Middle frontal gyrus (tissue), 1 donor: ENCODE data around the gene TRIM60.
"Not testable (repeated sequence)": the region's sequence is repeated elsewhere in the genome, so short reads cannot be mapped to it uniquely, and the experiment has no call there.

Experiments used
- DNase-seq: peaks from one replicate; pipeline ENCODE4 v3.0.0-alpha.2; 2015; ENCODE audit warnings: low spot score; ENCODE audit errors: extremely low spot score

The TRIM60 gene

DNA sequence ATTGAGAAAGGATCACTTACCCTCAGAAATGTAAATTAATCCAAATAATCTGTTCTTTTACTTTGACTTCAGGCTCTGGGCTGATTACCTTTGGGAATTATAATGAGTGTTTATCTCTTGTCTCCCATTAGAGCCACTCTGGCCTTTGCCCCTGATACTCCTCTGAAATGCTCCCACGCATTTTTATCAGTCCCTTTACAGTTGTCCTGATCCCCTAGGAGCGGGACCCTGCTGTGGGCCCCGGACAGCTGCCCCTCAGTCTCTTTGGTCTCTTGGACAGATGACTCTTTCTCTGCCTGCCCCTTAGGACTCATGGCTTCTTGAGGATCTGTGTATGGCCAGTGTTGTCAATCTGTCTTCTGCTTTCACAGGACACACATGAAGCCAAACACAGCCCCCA is 20.8 kb downstream of the TRIM60 start:
- no peak for DNase-seq

DNA sequence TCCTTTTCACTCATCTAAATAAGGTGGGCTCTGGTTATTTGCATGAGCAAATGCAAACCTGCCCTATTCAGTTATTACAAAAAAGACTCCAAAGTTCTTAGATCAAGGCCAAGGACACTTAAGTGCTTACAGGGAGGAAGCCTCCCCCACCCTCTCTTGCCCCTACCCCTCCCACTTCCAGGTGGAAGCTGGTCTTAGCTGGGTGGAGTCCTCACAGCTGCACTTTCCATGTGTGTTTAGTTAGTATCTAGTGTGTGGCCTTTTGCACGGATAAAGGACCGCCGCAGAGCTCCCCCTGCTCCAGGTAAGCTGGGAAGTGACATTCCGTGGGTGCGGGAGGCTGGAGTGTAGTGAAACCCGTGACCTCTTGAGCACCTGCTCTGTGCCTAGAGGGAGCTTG is 21.8 kb downstream of the TRIM60 start, which contains the start of gene TRIM75:
TSS of gene TRIM75 (plus strand) at position 222 of the 400 bp plus-strand sequence. CDS start 5,282 bp downstream, outside the sequence.
- no peak for DNase-seq

DNA sequence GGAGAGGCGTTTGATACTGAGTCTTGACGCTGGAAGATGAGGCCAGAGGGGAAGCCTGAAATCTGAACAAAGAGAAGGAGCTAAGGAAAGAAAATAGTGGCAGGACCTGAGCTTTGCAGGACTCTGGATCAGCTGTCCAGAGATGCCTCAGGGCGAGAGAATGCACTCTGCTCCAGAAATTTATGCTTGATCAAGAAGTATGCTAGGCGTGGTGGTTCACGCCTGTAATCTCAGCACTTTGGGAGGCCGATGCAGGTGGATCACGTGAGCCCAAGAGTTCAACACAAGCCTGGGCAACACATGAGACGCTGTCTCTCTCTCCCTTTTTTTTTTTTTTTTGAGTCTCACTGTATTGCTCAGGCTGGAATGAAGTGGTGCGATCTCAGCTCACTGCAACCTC is 23.8 kb downstream of the TRIM60 start:
- no peak for DNase-seq

DNA sequence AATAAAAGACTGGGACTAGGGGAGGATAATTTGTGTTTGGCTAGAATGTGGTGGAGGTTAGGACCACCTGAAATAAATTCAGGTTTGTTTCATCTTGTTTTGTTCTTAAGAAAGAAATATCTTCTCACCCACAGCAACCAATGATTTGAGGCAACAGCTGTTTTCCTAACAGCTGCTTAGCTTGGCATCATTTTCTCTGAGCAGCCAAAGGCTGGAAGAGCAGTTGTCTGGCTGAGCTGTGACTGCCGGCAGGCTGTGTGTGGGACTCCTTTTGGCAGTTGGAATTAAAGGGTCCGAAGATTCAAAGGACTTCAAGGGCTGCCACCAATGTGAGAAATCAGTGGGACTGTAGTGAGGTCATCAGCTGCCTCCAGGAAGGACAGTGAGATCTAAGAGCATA is 26.9 kb downstream of the TRIM60 start:
- DNase-seq, result no peak

DNA sequence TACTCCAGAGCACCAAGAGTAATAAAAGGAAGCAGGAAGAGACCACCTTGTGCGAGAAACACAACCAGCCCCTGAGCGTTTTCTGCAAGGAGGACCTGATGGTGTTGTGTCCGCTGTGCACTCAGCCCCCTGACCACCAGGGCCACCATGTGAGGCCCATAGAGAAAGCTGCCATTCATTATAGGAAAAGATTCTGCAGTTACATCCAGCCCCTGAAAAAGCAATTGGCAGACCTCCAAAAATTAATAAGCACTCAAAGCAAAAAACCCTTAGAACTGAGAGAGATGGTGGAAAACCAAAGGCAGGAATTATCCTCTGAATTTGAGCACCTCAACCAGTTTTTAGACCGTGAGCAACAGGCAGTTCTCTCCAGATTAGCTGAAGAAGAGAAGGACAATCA is 27.6 kb downstream of the TRIM60 start:
- DNase-seq, result no peak

DNA sequence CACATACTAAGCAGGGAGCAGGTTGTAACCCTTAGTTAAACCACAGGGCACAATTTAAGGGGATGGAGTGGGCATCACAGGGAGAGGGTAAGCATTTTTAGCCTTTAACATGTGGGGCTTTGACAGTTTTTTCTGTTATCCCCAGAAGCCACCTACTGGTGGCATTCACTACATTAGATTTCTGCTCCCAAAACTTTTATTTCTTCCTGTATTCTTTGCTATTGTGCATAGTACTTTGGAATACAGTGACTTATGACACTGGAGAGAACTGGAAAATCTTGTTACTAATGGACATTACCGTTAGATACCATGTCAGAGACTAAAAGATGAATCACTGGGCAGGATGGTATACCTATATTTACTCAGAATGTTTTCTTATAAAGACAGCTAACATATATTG is 29.1 kb downstream of the TRIM60 start:
- no peak for DNase-seq

DNA sequence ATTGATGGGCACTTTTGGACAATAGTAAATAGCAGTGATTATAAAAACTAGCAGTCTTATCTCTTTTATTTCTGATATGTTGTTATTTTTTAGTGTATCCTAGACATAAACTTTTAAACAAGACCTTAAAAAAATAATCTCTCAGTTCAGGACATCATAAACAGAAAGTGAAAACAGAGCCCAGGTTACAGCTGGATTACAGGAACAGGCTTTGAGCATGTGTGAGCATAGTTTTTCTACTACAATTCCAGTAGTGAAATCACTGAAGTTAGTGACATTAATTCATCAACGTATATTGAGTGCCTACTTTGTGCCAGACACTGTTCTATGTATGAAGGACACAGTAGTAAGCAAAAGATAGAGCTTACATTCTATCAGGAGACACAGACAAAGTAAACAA is 38.8 kb downstream of the TRIM60 start:
- no peak for DNase-seq

DNA sequence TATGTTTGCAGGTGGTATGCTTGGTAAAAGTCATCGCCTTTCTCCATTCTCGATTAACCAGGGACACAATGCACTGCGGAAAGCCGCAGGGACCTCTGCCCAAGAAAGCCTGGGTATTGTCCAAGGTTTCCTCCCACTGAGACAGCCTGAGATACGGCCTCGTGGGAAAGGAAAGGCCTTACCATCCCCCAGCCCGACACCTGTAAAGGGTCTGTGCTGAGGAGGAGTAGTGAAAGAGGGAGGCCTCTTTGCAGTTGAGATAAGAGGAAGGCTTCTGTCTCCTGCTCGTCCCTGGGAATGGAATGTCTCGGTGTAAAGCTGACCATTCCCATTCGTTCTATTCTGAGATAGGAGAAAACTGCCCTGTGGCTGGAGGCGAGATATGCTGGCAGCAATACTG is 41.5 kb downstream of the TRIM60 start:
- DNase-seq, result not testable (repeated sequence)

DNA sequence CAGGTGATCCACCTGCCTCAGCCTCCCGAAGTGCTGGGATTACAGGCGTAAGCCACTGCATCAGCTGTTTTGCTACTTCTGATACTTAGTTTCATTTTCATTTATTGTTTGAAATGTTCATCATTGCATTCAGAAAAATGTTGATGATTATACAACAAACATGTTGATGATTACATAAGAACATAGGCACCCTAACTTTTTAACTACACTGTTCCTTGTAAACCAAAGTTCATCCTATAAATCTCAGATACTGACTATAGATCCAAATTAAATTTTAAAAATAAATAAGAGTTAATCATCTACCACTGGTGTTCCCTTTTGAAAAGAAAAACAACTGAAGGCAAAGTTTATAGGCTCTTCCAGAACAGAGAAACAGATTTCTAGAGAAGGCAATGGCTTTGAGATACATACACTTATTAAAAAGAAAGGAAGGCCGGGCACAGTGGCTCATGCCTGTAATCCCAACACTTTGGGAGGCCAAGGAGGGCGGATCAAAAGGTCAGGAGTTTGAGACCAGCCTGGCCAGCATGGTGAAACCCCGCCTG is 45.3 kb downstream of the TRIM60 start:
- no peak for DNase-seq

DNA sequence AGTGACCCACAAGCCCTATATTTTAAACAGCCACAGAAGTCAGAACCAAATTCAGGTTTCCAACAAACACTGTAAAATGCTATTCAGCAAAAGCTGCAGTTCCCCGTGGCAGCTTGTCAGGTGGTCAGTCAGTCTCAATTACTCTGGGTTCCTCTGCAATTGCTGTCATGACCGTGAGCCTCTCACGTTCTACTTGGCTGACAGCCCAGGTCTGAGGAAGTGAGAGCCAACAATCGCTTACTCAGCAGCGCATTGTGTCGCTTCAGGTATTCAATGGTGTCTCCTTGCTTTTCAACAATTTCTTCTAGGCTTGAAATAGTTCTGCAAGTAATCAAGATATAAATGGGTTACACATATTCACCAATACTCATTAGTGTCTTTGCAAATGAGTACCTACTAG is 47.7 kb downstream of the TRIM60 start:
- DNase-seq, result no peak

DNA sequence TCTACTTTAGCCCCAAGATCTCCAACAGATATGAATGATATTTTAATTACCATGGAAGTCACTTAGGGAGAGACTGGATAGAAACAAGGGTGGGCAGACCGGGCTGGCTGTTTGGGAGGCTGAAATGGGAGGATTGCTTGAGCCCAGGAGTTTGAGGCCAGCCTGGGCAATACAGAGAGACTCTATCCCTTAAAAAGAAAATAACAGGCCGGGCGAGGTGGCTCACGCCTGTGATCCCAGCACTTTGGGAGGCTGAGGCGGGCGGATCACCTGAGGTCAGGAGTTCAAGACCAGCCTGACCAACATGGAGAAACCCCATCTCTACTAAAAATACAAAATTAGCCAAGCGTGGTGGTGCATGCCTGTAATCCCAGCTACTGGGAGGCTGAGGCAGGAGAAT is 53.0 kb downstream of the TRIM60 start:
- not testable (repeated sequence) for DNase-seq

DNA sequence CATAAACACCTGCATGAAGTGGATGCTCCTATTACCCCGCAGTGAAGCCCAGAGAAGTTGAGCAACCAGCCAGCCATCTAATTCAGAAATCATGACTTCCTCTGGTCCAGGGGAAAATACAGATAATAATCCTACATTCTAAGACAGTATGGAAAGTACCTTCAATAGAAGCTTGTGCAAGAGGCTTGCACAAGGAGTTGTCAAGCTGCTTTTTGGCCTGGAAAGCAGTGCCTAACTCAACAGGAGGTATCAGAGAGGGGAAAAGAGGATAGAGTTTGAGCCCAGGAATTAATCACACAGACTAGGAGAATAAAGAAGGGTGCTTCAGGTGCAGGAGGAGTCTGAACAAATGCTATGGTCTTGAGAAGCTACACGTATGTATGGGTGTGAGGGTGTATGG is 54.1 kb downstream of the TRIM60 start:
- DNase-seq, result no peak

DNA sequence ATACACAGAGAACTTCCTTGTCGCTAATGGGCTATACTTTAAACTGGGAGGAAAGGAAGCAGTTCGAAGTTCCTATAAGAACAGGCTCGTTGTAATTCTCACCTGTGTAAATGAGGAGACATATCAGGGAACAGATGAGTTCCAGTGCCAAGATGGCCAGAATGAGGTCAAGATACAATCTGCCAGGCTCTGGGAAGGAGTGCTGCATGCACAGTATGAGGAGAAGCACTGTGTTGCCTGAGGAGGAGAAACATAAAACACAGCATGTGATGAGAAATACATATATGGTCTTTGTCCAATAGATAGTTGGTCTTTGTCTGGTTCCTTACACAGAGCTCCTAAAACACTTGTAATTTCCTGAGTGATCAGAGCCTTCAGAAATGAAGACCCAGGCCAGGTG is 56.6 kb downstream of the TRIM60 start:
- DNase-seq, result no peak
